ENCODE measurements around the gene GPR6.

Gene GPR6
- 0 reads per million in 2 donors for total RNA-seq

DNA sequence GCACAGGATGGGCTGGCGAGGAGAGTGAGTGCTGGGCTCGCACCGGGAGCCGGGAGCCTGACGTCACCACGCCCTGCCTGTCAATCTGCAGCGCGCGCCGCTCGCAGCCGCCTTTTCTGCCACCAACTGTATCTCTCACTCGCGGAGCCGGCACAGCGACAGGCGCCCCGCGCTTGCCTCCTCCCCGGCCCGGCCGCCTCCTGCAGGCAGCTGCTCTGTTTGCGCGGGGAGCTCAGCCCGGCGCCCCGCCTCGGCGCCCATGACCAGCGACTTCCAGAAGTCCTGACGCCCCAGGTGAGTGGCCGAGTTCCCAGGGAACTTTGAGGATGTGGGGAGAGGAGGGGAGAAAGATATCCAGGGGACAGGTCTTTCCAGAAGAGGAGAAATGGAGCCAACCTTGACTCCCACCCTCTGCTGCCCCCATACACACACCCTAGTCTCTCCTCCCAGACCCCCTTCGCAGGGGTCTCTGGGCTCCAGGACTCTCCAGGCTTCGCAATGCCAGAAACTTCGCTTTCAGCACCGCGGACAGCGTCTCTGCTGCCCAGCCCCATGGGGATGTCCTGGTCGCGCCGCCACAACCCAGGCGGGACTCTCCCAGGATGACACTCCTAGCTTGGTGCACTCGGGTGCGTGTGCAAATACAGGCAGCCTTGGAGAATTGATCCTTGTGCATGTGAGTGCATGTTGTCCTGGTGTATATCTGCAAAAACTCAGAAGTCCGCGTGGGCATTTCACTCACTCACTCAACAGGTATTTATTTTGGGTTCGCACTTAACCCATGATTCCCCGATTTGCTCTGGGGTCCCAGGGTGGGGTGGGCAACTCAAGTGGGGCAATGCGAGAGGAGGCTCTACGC lies at the start of gene GPR6:
Gene GPR6 (plus strand): TSS at position 138 of the 859 bp plus-strand sequence. CDS start 802 bp downstream, outside the sequence.
- no peak for DNase-seq

DNA sequence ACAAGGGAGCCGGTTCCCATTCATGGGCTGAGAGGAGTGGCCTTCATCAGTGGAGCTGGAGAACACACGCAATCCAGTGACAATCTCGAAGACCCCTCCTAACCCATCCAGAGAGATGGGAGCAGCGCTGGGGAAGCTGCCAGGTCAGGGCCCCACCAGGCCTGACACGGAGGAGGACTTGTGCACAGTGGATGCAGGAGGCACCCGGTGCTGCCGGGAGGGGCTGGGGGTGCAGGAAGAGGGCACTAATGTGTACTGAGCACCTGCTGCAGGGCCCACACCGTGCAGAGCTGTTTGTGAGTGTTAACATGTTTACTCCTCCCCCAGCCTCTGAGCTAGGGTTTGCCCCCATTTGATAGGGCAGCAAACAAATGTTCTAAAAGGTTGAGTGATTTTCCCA lies 43.8 kb upstream of the GPR6 start:
- DNase-seq, result no peak

DNA sequence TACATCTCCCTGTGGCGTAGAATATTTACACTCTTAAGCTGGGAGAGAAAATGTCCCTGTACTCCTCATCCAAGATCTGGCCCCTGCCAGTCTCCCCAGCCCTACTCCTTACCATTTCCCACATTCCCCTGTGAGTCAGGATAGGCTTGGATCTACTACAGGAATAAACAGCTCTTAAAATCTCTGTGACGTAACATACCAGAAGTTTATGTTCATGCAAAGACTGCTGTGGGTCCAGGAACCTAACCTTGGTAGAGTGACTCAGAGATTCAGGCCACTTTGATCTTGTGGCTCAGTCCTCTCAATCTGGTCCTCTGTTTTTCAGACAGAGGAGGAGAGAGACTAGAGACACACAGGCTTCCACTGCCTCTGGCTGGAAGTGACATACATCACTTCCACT lies 38.5 kb upstream of the GPR6 start:
- DNase-seq, result no peak

DNA sequence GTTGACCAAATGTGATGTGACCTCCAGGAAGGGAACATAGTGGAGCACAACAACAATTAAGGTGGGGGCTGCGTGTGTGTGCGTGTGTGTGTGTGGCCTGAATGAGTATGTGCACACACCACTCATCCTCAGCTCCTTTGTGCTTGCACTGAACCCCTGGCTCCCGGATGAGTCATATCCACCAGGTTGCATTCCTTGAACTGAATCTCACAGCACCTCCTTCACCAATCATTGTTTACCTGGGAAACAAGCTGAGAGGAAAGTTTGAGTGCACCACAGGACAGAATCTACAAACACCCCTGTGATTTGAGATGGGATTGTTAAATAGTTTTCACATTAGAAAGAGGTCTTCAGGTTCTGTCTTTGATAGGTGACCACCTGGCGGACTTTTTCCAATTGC lies 33.7 kb upstream of the GPR6 start:
- no peak for DNase-seq

DNA sequence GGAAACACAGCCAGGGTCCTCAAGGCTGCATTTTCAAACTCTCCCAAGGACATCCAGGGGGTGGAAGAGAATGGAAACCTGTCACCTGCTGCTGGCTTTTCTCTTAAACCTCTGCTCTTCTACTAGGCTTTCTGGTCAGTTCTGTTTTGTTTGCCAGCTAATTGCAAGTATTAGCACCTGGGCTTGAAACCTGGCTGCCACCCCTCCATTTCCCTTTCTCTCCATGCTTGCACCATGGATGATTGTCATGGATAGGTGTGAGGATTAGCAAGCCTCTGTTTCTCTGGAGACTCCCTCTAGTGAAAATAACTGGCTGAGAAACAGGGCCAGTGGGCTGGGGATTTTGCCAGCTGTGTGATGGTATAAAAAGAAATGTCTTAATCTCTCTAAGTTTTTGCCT lies 33.0 kb upstream of the GPR6 start:
- DNase-seq, result no peak

DNA sequence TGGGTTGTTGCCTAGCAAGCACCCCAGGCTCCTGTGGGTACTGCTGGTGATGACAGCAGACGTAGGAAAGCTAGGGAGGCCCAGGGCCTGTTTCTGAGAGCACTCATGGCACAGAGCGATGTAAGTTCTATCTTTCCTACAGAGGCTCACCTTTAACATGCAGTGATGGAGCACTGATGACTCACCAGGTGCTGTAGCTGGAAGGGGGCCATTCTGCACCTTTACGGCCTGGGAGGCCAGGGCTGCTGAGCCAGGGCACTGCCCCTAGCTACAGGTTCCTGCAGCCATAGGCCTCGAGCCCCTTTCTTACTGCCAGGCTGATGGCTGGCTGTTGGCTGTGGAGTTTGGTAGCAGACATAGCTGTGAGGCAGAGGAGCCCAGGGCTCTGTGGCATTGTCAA lies 31.1 kb upstream of the GPR6 start:
- no peak for DNase-seq

- no peak for DNase-seq
These were observed 28.6 kb upstream of the GPR6 start for GRCh38 chr6:109949281-109950065.

DNA sequence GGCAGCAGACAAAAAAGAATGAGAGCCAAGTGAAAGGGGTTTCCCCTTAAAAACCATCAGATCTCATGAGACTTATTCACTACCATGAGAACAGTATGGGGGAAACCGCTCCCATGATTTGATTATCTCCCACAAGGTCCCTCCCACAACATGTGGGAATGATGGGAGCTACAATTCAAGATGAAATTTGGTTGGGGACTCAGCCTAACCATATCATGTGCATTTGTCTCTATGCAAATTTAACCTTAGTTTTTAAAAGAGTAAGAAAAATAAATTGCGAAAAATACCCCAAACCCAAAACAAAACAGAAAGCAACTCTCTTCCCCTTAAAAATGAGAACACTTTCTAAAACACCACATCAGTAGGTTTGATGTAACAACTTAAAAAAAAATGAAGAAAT lies 22.6 kb upstream of the GPR6 start:
- no peak for DNase-seq

- no peak for DNase-seq
These were observed 19.5 kb upstream of the GPR6 start for GRCh38 chr6:109958626-109959025.

GRCh38 chr6:109961611-109962041 lies 16.5 kb upstream of the GPR6 start:
- DNase-seq, result no peak

DNA sequence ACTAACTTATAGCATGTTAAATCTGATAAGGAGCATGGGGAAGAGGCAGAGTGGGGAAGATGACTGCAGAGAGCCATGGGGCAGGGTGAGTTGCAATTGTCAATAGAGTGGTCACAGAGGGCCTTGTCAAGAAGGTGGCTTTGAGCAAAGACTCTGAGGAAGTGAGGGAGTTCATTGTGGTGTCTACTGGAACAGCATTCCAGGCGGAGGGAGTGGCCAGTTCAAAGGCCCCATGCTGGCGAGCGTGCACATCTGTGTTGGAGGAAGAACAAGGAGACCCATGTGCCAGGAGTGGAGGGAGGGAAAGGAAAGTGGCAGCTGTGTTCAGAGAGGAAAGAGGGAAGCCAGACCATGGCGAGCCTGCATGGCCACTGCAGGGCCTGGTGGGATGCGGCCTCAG lies 15.8 kb upstream of the GPR6 start:
- no peak for DNase-seq

GRCh38 chr6:109963598-109964170 lies 14.4 kb upstream of the GPR6 start:
- no peak for DNase-seq

- DNase-seq, result no peak
These were observed 13.2 kb upstream of the GPR6 start for GRCh38 chr6:109964949-109965348.

- no peak for DNase-seq
These were observed 11.8 kb upstream of the GPR6 start for GRCh38 chr6:109966299-109966698.

DNA sequence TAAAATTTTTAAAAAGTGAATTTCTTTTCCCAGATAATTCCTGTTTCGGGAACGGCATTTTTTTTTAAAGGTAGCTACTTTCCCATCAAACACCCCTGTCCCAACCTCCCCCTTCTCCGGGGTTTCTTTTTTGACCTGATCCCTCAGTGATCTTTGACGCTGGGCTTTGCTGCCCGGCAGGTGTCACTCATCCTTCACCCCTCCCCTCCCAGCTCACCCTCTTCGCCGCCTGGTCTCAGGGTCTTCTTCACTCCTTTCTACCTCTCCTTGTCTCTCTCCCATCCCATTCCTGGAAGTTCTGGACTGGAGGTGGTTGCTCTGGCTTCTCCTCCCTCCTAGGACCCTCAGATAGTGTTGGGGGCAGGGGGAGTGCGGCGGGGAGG lies 329 bp upstream of the GPR6 start:
- DNase-seq, result no peak

- no peak for DNase-seq
These were observed 1.2 kb downstream of the GPR6 start for GRCh38 chr6:109979033-109979921.

DNA sequence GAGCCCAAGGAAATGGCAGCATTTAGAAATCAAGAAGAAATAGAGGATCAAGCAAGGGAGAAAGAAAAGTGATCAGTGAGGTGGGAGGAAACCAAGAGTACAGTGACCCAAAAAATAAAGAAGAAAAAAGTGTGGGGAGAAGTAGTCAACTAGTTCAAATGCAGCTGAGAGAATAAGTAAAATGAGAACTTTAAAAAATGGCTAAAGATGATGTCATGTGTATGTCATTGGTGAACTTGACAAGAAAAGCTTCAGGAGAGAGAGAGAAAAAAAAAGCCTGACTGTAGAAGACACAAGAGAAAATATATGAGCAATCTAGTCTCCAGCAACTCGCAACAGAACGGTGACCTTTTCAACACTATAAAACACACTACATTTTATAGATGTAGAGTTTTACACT lies 6.3 kb downstream of the GPR6 start:
- no peak for DNase-seq

GRCh38 chr6:109987196-109987595 lies 9.1 kb downstream of the GPR6 start:
- DNase-seq, result no peak

DNA sequence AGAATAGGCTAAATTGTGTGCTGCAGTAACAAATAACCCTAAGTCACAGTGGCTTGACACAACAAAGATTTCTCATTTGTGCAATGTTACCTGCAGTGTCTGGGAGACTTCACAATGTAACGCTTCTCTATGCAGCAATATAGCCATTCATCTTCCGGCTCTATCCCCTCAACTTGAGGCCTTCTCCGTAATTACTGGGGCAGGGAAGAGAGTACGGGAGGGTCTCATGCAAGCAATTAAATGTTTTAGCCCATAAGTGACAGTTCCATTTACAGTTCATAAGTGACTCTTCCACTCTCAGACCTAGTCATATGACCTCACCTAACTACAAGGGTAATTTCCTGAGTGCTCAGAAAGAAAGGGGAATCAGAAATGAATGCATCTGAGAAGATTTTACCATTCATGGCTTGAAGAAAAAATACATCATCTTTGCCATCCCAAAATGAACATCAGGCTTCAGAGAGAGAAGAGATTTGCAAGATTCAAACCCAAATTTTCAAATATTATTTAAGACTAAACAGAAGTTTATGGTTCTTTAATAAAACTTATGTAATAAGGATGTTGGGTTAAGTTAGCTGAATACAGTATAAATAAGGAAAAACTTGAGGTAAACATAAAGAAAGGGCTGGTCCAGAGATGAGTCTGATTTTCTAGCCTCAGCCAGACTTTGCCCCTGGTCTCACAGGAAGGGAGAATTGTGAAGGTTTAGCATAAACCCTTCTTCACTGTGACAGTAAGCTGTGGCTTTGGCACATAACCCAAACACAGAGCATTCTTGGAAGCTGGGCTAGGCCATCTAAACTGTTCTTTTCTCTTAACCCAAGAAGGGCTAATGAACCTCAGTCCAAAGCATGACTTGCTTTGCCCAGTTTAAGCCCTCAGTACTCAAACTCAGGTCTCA lies 13.3 kb downstream of the GPR6 start:
- no peak for DNase-seq

- DNase-seq, result no peak
These were observed 20.2 kb downstream of the GPR6 start for GRCh38 chr6:109998159-109998785.

GRCh38 chr6:109999740-110000139 lies 21.6 kb downstream of the GPR6 start:
- no peak for DNase-seq
